Neuronal stem cell (in vitro differentiated cells): ENCODE data around the gene DTX4.
A peak's percentile ranks its signal among the peaks of the same experiment; 100 is the strongest.

Experiments used
- DNase-seq: peaks from one replicate; pipeline ENCODE4 v3.0.0-alpha.2; 2013; ENCODE audit warnings: low spot score
- H2AFZ ChIP-seq: one replicate; pipeline ENCODE4 v1.6.1; 2013; ENCODE audit warnings: mild to moderate bottlenecking, low read length, inconsistent platforms
- H2AK5ac ChIP-seq: 2 replicates; pipeline ENCODE4 v1.6.1; 2013; ENCODE audit warnings: low read depth, mild to moderate bottlenecking, inconsistent platforms, low read length, moderate library complexity, mixed read lengths
- H2BK120ac ChIP-seq: 2 replicates; pipeline ENCODE4 v1.6.1; 2013; ENCODE audit warnings: low read depth, mild to moderate bottlenecking, inconsistent platforms, low read length, moderate library complexity, mixed read lengths
- H2BK12ac ChIP-seq: one replicate; pipeline ENCODE4 v1.6.1; 2013; ENCODE audit warnings: low read length, inconsistent platforms
- H2BK15ac ChIP-seq: 2 replicates; pipeline ENCODE4 v1.6.1; 2013; ENCODE audit warnings: mild to moderate bottlenecking, low read length, inconsistent platforms, mixed read lengths
- H2BK5ac ChIP-seq: one replicate; pipeline ENCODE4 v1.6.1; 2013; ENCODE audit warnings: inconsistent platforms, mild to moderate bottlenecking, low read length, moderate library complexity
- H3K14ac ChIP-seq: one replicate; pipeline ENCODE4 v1.6.1; 2013; ENCODE audit warnings: low read length, inconsistent platforms
- H3K18ac ChIP-seq: 2 replicates; pipeline ENCODE4 v1.6.1; 2013; ENCODE audit warnings: low read length, inconsistent platforms
- H3K23ac ChIP-seq: 2 replicates; pipeline ENCODE4 v1.6.1; 2013; ENCODE audit warnings: low read depth, mild to moderate bottlenecking, mixed read lengths, low read length, inconsistent platforms; ENCODE audit not compliant: poor library complexity
- H3K27ac ChIP-seq: replicated peaks from 3 replicates; pipeline ENCODE4 v1.5.1; 2013; ENCODE audit warnings: low read length, inconsistent platforms
- H3K27me3 ChIP-seq, 3 experiments: 2 replicates each; pipeline ENCODE4 v1.6.1; 2013; ENCODE audit warnings: low read length in 3 of 3, mild to moderate bottlenecking in 2 of 3, inconsistent platforms in 1 of 3, low read depth in 1 of 3, mixed read lengths in 1 of 3, moderate library complexity in 1 of 3; ENCODE audit not compliant: control insufficient read depth in 3 of 3, insufficient read depth in 3 of 3
- H3K36me3 ChIP-seq, 2 donors: replicated peaks in 1 of 2; 2 replicates each; pipeline ENCODE4 v1.6.1; 2013; ENCODE audit warnings: low read length in 2 of 2; ENCODE audit not compliant: control insufficient read depth in 2 of 2, insufficient read depth in 2 of 2
- H3K4ac ChIP-seq: 2 replicates; pipeline ENCODE4 v1.6.1; 2013; ENCODE audit warnings: inconsistent platforms, mild to moderate bottlenecking, low read length, moderate library complexity
- H3K4me1 ChIP-seq, 2 donors: 1 replicate in 1 of 2; 2 replicates in 1 of 2; pipeline ENCODE4 v1.6.1; 2013; ENCODE audit warnings: low read length in 2 of 2, low read depth in 1 of 2; ENCODE audit not compliant: control insufficient read depth in 2 of 2, insufficient read depth in 1 of 2
- H3K4me2 ChIP-seq: one replicate; pipeline ENCODE4 v1.6.1; 2013; ENCODE audit warnings: mild to moderate bottlenecking, low read length, inconsistent platforms; ENCODE audit not compliant: insufficient read depth, poor library complexity, severe bottlenecking
- H3K4me3 ChIP-seq, 2 donors: 2 replicates each; pipeline ENCODE4 v1.5.1; 2013; ENCODE audit warnings: low read length in 2 of 2, mild to moderate bottlenecking in 2 of 2, inconsistent platforms in 1 of 2, moderate library complexity in 1 of 2
- H3K79me1 ChIP-seq: one replicate; pipeline ENCODE4 v1.6.1; 2013; ENCODE audit warnings: low read depth, mild to moderate bottlenecking, inconsistent platforms, low read length, moderate library complexity
- H3K9ac ChIP-seq: one replicate; pipeline ENCODE4 v1.6.1; 2013; ENCODE audit warnings: mild to moderate bottlenecking, low read depth, low read length, inconsistent platforms; ENCODE audit not compliant: poor library complexity
- H3K9me3 ChIP-seq, 2 donors: replicated peaks in 1 of 2; 2 replicates each; pipeline versions ENCODE3 to v1.6.1; 2013; ENCODE audit warnings: low read length in 2 of 2, mild to moderate bottlenecking in 2 of 2, inconsistent platforms in 1 of 2, low read depth in 1 of 2, mixed read lengths in 1 of 2, moderate library complexity in 1 of 2; ENCODE audit not compliant: control insufficient read depth in 2 of 2, insufficient read depth in 1 of 2
- H4K8ac ChIP-seq: one replicate; pipeline ENCODE4 v1.6.1; 2013; ENCODE audit warnings: low read depth, mild to moderate bottlenecking, inconsistent platforms, low read length, moderate library complexity
- H4K91ac ChIP-seq: one replicate; pipeline ENCODE4 v1.6.1; 2013; ENCODE audit warnings: low read length, low read depth, mild to moderate bottlenecking, inconsistent platforms; ENCODE audit not compliant: poor library complexity
- WGBS, 2 donors: extraction: QIAGEN DNeasy Blood & Tissue Kit; methylation state at CpG; one replicate each; pipeline ENCODE4 v1.1.7; 2013; ENCODE audit warnings: missing lambda C conversion rate in 2 of 2, mixed read lengths in 1 of 2; ENCODE audit not compliant: insufficient read length in 2 of 2, insufficient replicate concordance in 1 of 2; ENCODE audit errors: extremely low coverage in 2 of 2; 5-methylcytosine and 5-hydroxymethylcytosine counted together

Gene DTX4

GRCh38 chr11:59176330-59176729, 4.4 kb downstream of the DTX4 start:
- H2BK12ac ChIP-seq: no peak overlapping the region
- peaks cover 0 to 35% of the 10 kb centered on the region in 2 donors for H3K9me3 ChIP-seq
- no peak overlapping the region for H3K4ac ChIP-seq
- peaks cover 6% of the 10 kb centered on the region for H3K79me1 ChIP-seq
- H3K27me3 ChIP-seq: no peaks in the 10 kb centered on the region
- no peak for DNase-seq
- H4K8ac ChIP-seq: no peak overlapping the region
- no peak overlapping the region for H2BK120ac ChIP-seq
- H3K4me3 ChIP-seq: no peak overlapping the region
- no peak overlapping the region for H3K14ac ChIP-seq
- no peak overlapping the region for H2AK5ac ChIP-seq
- no peak overlapping the region for H2AFZ ChIP-seq
- H2BK5ac ChIP-seq: no peak overlapping the region
- H3K27ac ChIP-seq: no peak overlapping the region
- peaks cover 27 to 30% of the 10 kb centered on the region in 2 donors for H3K4me1 ChIP-seq
- no peak overlapping the region for H3K23ac ChIP-seq
- H3K4me2 ChIP-seq: no peak overlapping the region
- WGBS, 2 donors: no CpG with 5 or more reads among the region's 7 CpGs
- H3K9ac ChIP-seq: no peak overlapping the region
- H2BK15ac ChIP-seq: no peak overlapping the region
- no peak overlapping the region for H4K91ac ChIP-seq
- no peak overlapping the region for H3K18ac ChIP-seq
- H3K36me3 ChIP-seq: peaks cover 11 to 51% of the 10 kb centered on the region in 2 donors

GRCh38 chr11:59178402-59178801, 6.5 kb downstream of the DTX4 start:
- no peak overlapping the region for H2BK15ac ChIP-seq
- peaks cover 0 to 35% of the 10 kb centered on the region in 2 donors for H3K9me3 ChIP-seq
- no peaks in the 10 kb centered on the region for H3K27me3 ChIP-seq
- H3K4me1 ChIP-seq: peaks cover 34 to 42% of the 10 kb centered on the region in 2 donors
- H3K4ac ChIP-seq: no peak overlapping the region
- no peak overlapping the region for H2AK5ac ChIP-seq
- no peak overlapping the region for H3K23ac ChIP-seq
- H3K36me3 ChIP-seq: peaks cover 29 to 72% of the 10 kb centered on the region in 2 donors
- no peak overlapping the region for H2BK5ac ChIP-seq
- no peak for DNase-seq
- H3K27ac ChIP-seq: no peak overlapping the region
- no peak overlapping the region for H3K14ac ChIP-seq
- H3K4me2 ChIP-seq: no peak overlapping the region
- H3K79me1 ChIP-seq: peaks cover 12% of the 10 kb centered on the region
- no peak overlapping the region for H3K9ac ChIP-seq
- H3K4me3 ChIP-seq: no peak overlapping the region
- H3K18ac ChIP-seq: no peak overlapping the region
- no peak overlapping the region for H4K91ac ChIP-seq
- H2BK120ac ChIP-seq: no peak overlapping the region
- no peak overlapping the region for H2BK12ac ChIP-seq
- no peak overlapping the region for H4K8ac ChIP-seq
- no peak overlapping the region for H2AFZ ChIP-seq

GRCh38 chr11:59179121-59179520, 7.2 kb downstream of the DTX4 start:
- no peak overlapping the region for H3K9ac ChIP-seq
- H4K91ac ChIP-seq: no peak overlapping the region
- H3K9me3 ChIP-seq: peaks cover 0 to 35% of the 10 kb centered on the region in 2 donors
- H2AK5ac ChIP-seq: no peak overlapping the region
- no CpG with 5 or more reads among the region's 2 CpGs for WGBS, 2 donors
- no peak overlapping the region for H2BK15ac ChIP-seq
- peaks cover 12% of the 10 kb centered on the region for H3K79me1 ChIP-seq
- peaks cover 39 to 48% of the 10 kb centered on the region in 2 donors for H3K4me1 ChIP-seq
- no peak overlapping the region for H3K4me3 ChIP-seq
- H3K14ac ChIP-seq: no peak overlapping the region
- no peak overlapping the region for H2BK120ac ChIP-seq
- no peak overlapping the region for H2BK12ac ChIP-seq
- no peak overlapping the region for H2BK5ac ChIP-seq
- no peak overlapping the region for H3K27ac ChIP-seq
- H3K23ac ChIP-seq: no peak overlapping the region
- DNase-seq: no peak
- no peak overlapping the region for H2AFZ ChIP-seq
- H3K4ac ChIP-seq: no peak overlapping the region
- H4K8ac ChIP-seq: no peak overlapping the region
- peaks cover 36 to 79% of the 10 kb centered on the region in 2 donors for H3K36me3 ChIP-seq
- H3K4me2 ChIP-seq: no peak overlapping the region
- H3K18ac ChIP-seq: no peak overlapping the region
- H3K27me3 ChIP-seq: no peaks in the 10 kb centered on the region

GRCh38 chr11:59180168-59180776, 8.3 kb downstream of the DTX4 start:
- Histone ChIP-seq H3K79me1 (peaks cover 14% of the 10 kb centered on the region), H4K91ac (no peak overlapping the region), H2BK15ac (no peak overlapping the region), H2AFZ (no peak overlapping the region), H4K8ac (no peak overlapping the region), H2BK5ac (no peak overlapping the region), H2BK120ac (no peak overlapping the region), H3K18ac (no peak overlapping the region), H3K9ac (no peak overlapping the region), H3K36me3 (peaks cover 38 to 74% of the 10 kb centered on the region in 2 donors), H3K14ac (no peak overlapping the region), H3K4me2 (no peak overlapping the region), H3K4ac (no peak overlapping the region), H3K4me3 (no peak overlapping the region), H3K27me3 (no peaks in the 10 kb centered on the region), H3K27ac (peak overlapping the region; percentile 52), H2BK12ac (no peak overlapping the region), H3K9me3 (peaks cover 0 to 35% of the 10 kb centered on the region in 2 donors), H3K4me1 (peaks cover 35 to 48% of the 10 kb centered on the region in 2 donors), H3K23ac (no peak overlapping the region), H2AK5ac (no peak overlapping the region)
- WGBS, 2 donors: no CpG with 5 or more reads among the region's 2 CpGs
- DNase-seq: no peak
